ENCODE results near the gene SMC2.

The SMC2 gene

DNA sequence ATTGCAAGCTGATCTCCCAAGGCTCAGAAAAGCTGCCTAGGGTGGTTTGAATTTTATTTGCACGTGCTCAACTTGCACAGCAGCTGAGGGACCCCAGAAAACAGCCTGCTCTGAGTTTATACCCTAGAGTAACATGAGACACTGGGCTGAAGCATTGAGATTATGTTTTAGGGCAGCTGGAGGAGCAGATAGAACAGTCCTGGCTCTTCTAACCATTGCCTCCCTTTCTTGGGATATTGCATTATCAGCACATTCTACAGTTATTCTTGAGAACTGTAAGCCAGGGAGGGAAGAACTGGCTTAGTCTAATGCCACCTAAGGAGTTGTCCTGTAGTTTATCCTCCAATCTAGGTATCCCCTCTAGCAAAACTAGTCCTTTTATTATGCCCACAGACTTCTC is 10.3 kb downstream of the SMC2 start:
- Histone ChIP-seq H3K4me1 (ENCODE audit: control insufficient read depth, insufficient read depth, low read length) (no peaks in the 10 kb centered on the region), H3K36me3 (ENCODE audit: control insufficient read depth in 2 of 2, insufficient read depth in 2 of 2, low read length in 2 of 2) (peaks cover 20 to 30% of the 10 kb centered on the region in 2 donors), H3K4me3 (ENCODE audit: low read length in 2 of 2) (no peak overlapping the region), H3K9ac (ENCODE audit: low read length in 2 of 2) (no peak overlapping the region), H3K27ac (ENCODE audit: low read length) (no peak overlapping the region), H3K9me3 (ENCODE audit: control insufficient read depth in 2 of 2, low read length in 2 of 2) (no peaks in the 10 kb centered on the region), H3K27me3 (ENCODE audit: control insufficient read depth in 1 of 2, insufficient read depth in 2 of 2, low read length in 2 of 2) (no peaks in the 10 kb centered on the region)

DNA sequence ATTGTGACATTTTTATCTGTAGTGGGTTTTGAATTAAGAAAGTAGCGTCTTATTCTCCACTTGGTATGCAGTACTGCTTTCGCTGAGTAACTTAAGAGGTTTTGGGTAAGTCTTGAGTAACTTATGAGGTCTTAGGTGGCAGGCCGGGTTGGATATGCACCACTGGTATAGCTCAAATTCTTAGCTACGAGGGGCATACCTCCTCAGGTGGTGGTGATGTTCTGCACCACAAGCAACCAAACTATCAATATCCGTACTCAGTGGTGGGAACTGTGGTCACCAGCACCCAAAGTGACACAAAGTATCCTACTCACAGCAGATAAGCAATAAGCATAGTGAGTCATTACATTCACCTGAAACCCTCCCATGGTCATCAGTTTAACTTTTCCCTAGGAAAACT is 13.7 kb downstream of the SMC2 start:
- Histone ChIP-seq H3K4me1 (ENCODE audit: control insufficient read depth, insufficient read depth, low read length) (no peaks in the 10 kb centered on the region), H3K9ac (ENCODE audit: low read length in 2 of 2) (no peak overlapping the region), H3K4me3 (ENCODE audit: low read length in 2 of 2) (no peak overlapping the region), H3K27ac (ENCODE audit: low read length) (no peak overlapping the region), H3K9me3 (ENCODE audit: control insufficient read depth in 2 of 2, low read length in 2 of 2) (no peaks in the 10 kb centered on the region), H3K27me3 (ENCODE audit: control insufficient read depth in 1 of 2, insufficient read depth in 2 of 2, low read length in 2 of 2) (no peaks in the 10 kb centered on the region), H3K36me3 (ENCODE audit: control insufficient read depth in 2 of 2, insufficient read depth in 2 of 2, low read length in 2 of 2) (peaks cover 18 to 25% of the 10 kb centered on the region in 2 donors)

DNA sequence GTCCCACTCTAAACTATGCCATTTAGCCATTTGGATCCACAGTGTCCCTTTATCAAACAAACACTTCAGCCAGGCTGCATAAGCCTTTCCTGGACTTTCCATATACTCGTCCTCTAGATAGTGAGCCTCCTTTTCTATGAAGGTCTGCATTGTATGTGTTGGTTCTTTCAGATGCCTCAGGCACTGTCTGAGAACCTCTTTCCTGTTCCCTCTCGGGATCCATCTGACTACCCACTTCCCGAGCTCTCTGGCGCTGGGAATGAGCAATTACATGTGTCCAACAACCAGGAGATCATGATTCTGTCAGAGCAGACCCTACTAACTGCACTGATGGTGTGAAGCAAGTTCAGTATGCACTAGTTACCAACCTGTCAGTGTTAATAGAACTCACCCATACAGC is 14.2 kb downstream of the SMC2 start:
- peaks cover 18 to 23% of the 10 kb centered on the region in 2 donors for H3K36me3 ChIP-seq (ENCODE audit: control insufficient read depth in 2 of 2, insufficient read depth in 2 of 2, low read length in 2 of 2)
- no peaks in the 10 kb centered on the region for H3K27me3 ChIP-seq (ENCODE audit: control insufficient read depth in 1 of 2, insufficient read depth in 2 of 2, low read length in 2 of 2)
- H3K27ac ChIP-seq (ENCODE audit: low read length): no peak overlapping the region
- no peak overlapping the region for H3K9ac ChIP-seq (ENCODE audit: low read length in 2 of 2)
- H3K4me1 ChIP-seq (ENCODE audit: control insufficient read depth, insufficient read depth, low read length): no peaks in the 10 kb centered on the region
- H3K9me3 ChIP-seq (ENCODE audit: control insufficient read depth in 2 of 2, low read length in 2 of 2): no peaks in the 10 kb centered on the region
- H3K4me3 ChIP-seq (ENCODE audit: low read length in 2 of 2): no peak overlapping the region

DNA sequence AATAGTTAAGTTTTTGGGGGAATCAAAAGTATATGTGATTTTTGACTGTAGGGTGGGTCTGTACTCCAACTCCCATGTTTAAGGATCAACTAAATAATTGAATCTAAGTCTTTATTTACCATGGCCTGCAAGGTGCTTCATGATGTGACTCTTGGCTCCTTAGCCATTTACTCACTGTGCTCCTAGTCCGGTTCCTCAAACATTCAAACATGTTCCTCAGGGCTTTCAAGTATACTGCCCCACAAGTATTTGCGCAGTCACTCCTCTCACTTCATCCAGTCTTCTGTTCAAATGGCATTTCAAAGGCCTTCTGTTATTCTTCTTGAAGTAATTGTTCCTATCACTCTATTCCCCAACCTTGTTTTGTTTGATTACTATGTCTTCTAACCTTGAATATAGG is 16.4 kb downstream of the SMC2 start:
- Histone ChIP-seq H3K27ac (ENCODE audit: low read length) (no peak overlapping the region), H3K4me1 (ENCODE audit: control insufficient read depth, insufficient read depth, low read length) (no peaks in the 10 kb centered on the region), H3K9ac (ENCODE audit: low read length in 2 of 2) (no peak overlapping the region), H3K9me3 (ENCODE audit: control insufficient read depth in 2 of 2, low read length in 2 of 2) (no peaks in the 10 kb centered on the region), H3K4me3 (ENCODE audit: low read length in 2 of 2) (no peak overlapping the region), H3K36me3 (ENCODE audit: control insufficient read depth in 2 of 2, insufficient read depth in 2 of 2, low read length in 2 of 2) (peaks cover 7 to 9% of the 10 kb centered on the region in 2 donors), H3K27me3 (ENCODE audit: control insufficient read depth in 1 of 2, insufficient read depth in 2 of 2, low read length in 2 of 2) (no peaks in the 10 kb centered on the region)

DNA sequence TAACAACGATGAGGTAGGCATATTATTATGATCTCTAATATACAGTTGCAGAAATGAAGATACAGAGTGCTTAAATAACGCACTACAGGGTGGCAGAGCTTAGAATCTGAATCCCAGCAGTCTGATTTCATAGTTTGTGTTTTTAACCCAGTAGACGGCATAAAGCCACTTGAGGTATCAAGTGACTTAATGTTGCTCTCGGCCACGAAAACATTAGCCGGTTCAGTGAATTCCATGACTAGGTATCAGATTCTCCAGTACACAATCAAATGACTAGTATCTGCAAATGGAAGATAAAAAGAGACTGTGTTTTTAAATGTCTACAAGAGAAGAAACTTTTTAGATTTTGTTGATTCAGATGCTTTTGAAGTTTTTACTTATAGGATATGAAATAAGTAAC is 24.8 kb downstream of the SMC2 start:
- no peaks in the 10 kb centered on the region for H3K27me3 ChIP-seq (ENCODE audit: control insufficient read depth in 1 of 2, insufficient read depth in 2 of 2, low read length in 2 of 2)
- H3K9ac ChIP-seq (ENCODE audit: low read length in 2 of 2): no peak overlapping the region
- peaks cover 3 to 10% of the 10 kb centered on the region in 2 donors for H3K36me3 ChIP-seq (ENCODE audit: control insufficient read depth in 2 of 2, insufficient read depth in 2 of 2, low read length in 2 of 2)
- no peaks in the 10 kb centered on the region for H3K4me1 ChIP-seq (ENCODE audit: control insufficient read depth, insufficient read depth, low read length)
- no peak overlapping the region for H3K4me3 ChIP-seq (ENCODE audit: low read length in 2 of 2)
- no peak overlapping the region for H3K27ac ChIP-seq (ENCODE audit: low read length)
- no peaks in the 10 kb centered on the region for H3K9me3 ChIP-seq (ENCODE audit: control insufficient read depth in 2 of 2, low read length in 2 of 2)

DNA sequence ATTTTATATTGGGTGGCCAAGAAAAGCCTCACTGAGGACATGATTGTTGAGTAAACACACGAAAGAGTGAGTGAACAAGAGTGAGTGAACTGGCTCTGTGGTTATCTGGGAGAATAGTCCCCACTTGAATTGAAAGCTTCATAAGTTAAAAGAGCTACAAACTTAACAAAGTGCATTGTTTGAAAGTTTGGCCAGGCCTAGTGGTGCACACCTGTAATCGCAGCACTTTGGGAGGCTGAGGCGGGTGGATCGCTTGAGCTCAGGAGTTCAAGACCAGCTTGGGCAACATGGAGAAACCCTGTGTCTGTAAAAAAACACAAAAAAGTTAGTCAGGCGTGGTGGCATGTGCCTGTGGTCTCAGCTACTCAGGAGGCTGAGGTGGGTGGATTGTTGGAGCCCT is 26.9 kb downstream of the SMC2 start:
- no peak overlapping the region for H3K4me3 ChIP-seq (ENCODE audit: low read length in 2 of 2)
- H3K9me3 ChIP-seq (ENCODE audit: control insufficient read depth in 2 of 2, low read length in 2 of 2): no peaks in the 10 kb centered on the region
- H3K27me3 ChIP-seq (ENCODE audit: control insufficient read depth in 1 of 2, insufficient read depth in 2 of 2, low read length in 2 of 2): no peaks in the 10 kb centered on the region
- H3K4me1 ChIP-seq (ENCODE audit: control insufficient read depth, insufficient read depth, low read length): no peaks in the 10 kb centered on the region
- H3K27ac ChIP-seq (ENCODE audit: low read length): no peak overlapping the region
- H3K36me3 ChIP-seq (ENCODE audit: control insufficient read depth in 2 of 2, insufficient read depth in 2 of 2, low read length in 2 of 2): peaks cover 3 to 16% of the 10 kb centered on the region in 2 donors
- no peak overlapping the region for H3K9ac ChIP-seq (ENCODE audit: low read length in 2 of 2)

- H3K36me3 ChIP-seq (ENCODE audit: control insufficient read depth in 2 of 2, insufficient read depth in 2 of 2, low read length in 2 of 2): peaks cover 9 to 14% of the 10 kb centered on the region in 2 donors
- no peaks in the 10 kb centered on the region for H3K4me1 ChIP-seq (ENCODE audit: control insufficient read depth, insufficient read depth, low read length)
- no peak overlapping the region for H3K4me3 ChIP-seq (ENCODE audit: low read length in 2 of 2)
- no peak overlapping the region for H3K9ac ChIP-seq (ENCODE audit: low read length in 2 of 2)
- H3K27me3 ChIP-seq (ENCODE audit: control insufficient read depth in 1 of 2, insufficient read depth in 2 of 2, low read length in 2 of 2): no peaks in the 10 kb centered on the region
- H3K27ac ChIP-seq (ENCODE audit: low read length): no peak overlapping the region
- no peaks in the 10 kb centered on the region for H3K9me3 ChIP-seq (ENCODE audit: control insufficient read depth in 2 of 2, low read length in 2 of 2)
These were observed 44.2 kb downstream of the SMC2 start for GRCh38 chr9:104138243-104138868.

DNA sequence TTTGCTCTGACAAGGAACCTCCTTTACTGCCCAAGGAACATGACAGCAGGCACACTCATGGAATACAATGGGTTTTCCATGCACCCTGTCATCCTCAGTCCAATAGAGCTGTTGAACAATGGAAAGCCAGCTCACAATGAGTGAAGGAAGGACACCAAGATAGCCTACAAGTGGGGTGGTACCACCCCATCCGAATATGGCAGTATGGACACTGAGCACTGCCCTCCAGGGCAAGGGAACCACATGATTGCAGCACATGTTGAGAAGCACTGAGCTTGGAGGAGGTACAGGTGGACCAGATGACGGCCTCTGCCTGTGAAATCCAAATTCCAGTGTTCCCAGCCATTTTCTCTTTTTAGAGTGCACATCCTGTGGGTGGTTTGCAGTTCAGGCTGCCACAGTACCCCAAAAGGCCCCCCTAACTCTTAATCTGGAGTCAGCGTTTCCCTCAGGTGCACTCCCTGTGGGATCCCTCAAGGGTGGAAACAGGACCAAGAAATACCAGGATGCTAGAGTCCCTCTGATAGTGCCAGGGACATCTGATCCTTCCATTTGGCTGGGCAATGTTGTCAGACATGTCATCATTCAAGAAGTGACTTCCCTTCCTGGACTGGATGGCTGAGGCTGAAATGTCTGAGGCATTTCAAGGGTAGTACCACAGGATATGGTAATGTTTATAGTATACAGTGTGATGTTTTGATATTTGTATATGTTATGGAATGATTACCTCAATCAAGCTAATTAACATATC is 48.9 kb downstream of the SMC2 start:
- Histone ChIP-seq H3K4me1 (ENCODE audit: control insufficient read depth, insufficient read depth, low read length) (no peaks in the 10 kb centered on the region), H3K27ac (ENCODE audit: low read length) (no peak overlapping the region), H3K36me3 (ENCODE audit: control insufficient read depth in 2 of 2, insufficient read depth in 2 of 2, low read length in 2 of 2) (peaks cover 0 to 4% of the 10 kb centered on the region in 2 donors), H3K9me3 (ENCODE audit: control insufficient read depth in 2 of 2, low read length in 2 of 2) (no peaks in the 10 kb centered on the region), H3K4me3 (ENCODE audit: low read length in 2 of 2) (no peak overlapping the region), H3K27me3 (ENCODE audit: control insufficient read depth in 1 of 2, insufficient read depth in 2 of 2, low read length in 2 of 2) (no peaks in the 10 kb centered on the region), H3K9ac (ENCODE audit: low read length in 2 of 2) (no peak overlapping the region)

DNA sequence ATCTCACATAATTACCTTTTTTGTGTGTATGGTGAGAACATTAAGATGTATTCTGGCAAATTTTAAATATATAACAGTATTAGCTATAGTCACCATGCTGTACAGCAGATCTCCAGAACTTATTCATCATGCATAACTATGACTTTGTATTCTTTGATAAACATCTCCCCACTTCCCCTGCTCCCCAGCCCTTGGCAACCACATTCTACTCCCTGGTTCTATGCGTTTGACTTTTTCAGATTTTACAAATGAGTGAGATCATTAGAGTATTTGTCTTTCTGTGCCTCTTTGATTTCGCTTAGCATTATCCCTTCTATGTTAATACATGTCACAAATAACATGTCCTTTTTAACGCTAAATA is 49.4 kb downstream of the SMC2 start:
- Histone ChIP-seq H3K9ac (ENCODE audit: low read length in 2 of 2) (no peak overlapping the region), H3K36me3 (ENCODE audit: control insufficient read depth in 2 of 2, insufficient read depth in 2 of 2, low read length in 2 of 2) (peaks cover 0 to 4% of the 10 kb centered on the region in 2 donors), H3K4me1 (ENCODE audit: control insufficient read depth, insufficient read depth, low read length) (no peaks in the 10 kb centered on the region), H3K27ac (ENCODE audit: low read length) (no peak overlapping the region), H3K9me3 (ENCODE audit: control insufficient read depth in 2 of 2, low read length in 2 of 2) (no peaks in the 10 kb centered on the region), H3K27me3 (ENCODE audit: control insufficient read depth in 1 of 2, insufficient read depth in 2 of 2, low read length in 2 of 2) (no peaks in the 10 kb centered on the region), H3K4me3 (ENCODE audit: low read length in 2 of 2) (no peak overlapping the region)

DNA sequence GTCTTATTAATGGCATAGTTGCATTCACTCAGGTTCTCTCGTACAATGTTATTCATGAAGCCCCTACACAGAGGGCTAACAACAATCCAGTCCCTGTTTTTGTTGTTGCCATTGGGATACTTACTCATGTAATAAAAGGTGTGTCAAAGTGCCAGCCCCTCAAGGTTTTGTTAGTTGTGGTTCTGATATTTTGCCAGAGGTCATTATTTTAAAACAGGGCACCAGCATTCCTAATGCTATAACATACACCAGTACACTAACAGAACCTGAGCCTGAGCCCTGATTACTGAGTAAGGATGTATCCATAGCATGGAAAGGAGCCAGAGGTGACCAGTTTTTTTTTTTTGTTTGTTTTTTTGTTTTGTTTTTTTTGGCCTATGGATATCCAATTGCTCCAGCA is 50.2 kb downstream of the SMC2 start:
- Histone ChIP-seq H3K27me3 (ENCODE audit: control insufficient read depth in 1 of 2, insufficient read depth in 2 of 2, low read length in 2 of 2) (no peaks in the 10 kb centered on the region), H3K4me3 (ENCODE audit: low read length in 2 of 2) (no peak overlapping the region), H3K4me1 (ENCODE audit: control insufficient read depth, insufficient read depth, low read length) (no peaks in the 10 kb centered on the region), H3K27ac (ENCODE audit: low read length) (no peak overlapping the region), H3K36me3 (ENCODE audit: control insufficient read depth in 2 of 2, insufficient read depth in 2 of 2, low read length in 2 of 2) (peaks cover 0 to 4% of the 10 kb centered on the region in 2 donors), H3K9me3 (ENCODE audit: control insufficient read depth in 2 of 2, low read length in 2 of 2) (no peaks in the 10 kb centered on the region), H3K9ac (ENCODE audit: low read length in 2 of 2) (no peak overlapping the region)

DNA sequence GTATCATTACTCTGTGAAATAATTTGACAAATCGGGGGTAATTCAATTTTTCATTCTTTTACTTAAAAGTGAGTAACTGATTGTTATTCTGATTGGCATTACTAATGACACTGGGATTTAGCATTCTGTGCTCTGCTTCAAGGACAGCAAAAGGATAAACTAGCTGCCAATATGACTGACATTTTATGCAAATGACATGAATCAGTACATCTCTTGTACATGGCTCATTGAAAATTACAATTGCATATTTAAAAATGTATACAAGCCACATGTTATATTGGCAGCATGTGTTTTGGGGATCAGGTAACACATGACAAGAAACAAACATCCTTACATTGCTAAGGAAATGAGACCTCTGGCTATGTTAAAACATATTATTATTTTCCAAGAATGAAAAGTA is 79.0 kb downstream of the SMC2 start:
- H3K4me3 ChIP-seq (ENCODE audit: low read length in 2 of 2): no peak overlapping the region
- H3K27ac ChIP-seq (ENCODE audit: low read length): no peak overlapping the region
- H3K4me1 ChIP-seq (ENCODE audit: control insufficient read depth, insufficient read depth, low read length): no peaks in the 10 kb centered on the region
- no peak overlapping the region for H3K9ac ChIP-seq (ENCODE audit: low read length in 2 of 2)
- no peaks in the 10 kb centered on the region for H3K27me3 ChIP-seq (ENCODE audit: control insufficient read depth in 1 of 2, insufficient read depth in 2 of 2, low read length in 2 of 2)
- no peaks in the 10 kb centered on the region for H3K9me3 ChIP-seq (ENCODE audit: control insufficient read depth in 2 of 2, low read length in 2 of 2)
- H3K36me3 ChIP-seq (ENCODE audit: control insufficient read depth in 2 of 2, insufficient read depth in 2 of 2, low read length in 2 of 2): no peaks in the 10 kb centered on the region
